ENCODE data around the gene NFIB. TPM values are rescaled to one million over a fixed set of nuclear protein-coding genes. Genes with fewer than 3 reads are reported as not detected.

NFIB gene
- total RNA-seq, 2 experiments from 2014 or later: 13.7 to 25.1 TPM

DNA sequence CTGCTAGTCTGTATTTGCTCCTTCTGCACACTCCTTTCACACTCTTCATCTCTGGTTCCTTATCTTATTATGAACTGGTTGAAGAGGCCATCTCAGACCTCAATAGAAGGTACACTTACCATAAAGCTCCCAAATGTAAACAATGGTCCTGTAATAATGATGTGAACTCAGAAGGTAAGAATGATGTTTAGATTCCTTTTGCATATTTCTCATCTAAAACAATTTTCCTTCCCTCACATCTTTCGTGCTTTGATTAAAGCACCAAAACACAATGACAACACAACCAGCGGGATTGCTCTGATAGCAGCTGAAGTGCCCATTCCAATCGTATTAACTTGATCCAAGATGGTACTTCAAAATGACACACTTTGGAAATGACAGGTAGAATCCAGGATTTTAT is 34.3 kb downstream of the NFIB start:
- no peak overlapping the region for H3K4me3 ChIP-seq (ENCODE audit: low read depth, low read length, poor library complexity, severe bottlenecking)
- H3K4me2 ChIP-seq (ENCODE audit: low read length): no peak overlapping the region
- H3K27ac ChIP-seq (ENCODE audit: low read depth, low read length, poor library complexity, severe bottlenecking): no peak overlapping the region
- ChIA-PET POLR2A (interaction anchor here (1.0 kb wide), 1 partner anchor 32 kb away, joined by 4 read pairs; no protein-coding TSS in a partner anchor), CTCF (ENCODE audit: unreplicated experiment) (no interaction called here)
- H3K4me1 ChIP-seq (ENCODE audit: insufficient read depth, low read length, poor library complexity, severe bottlenecking): peaks cover 17% of the 10 kb centered on the region
- no peak for DNase-seq (ENCODE audit: low spot score)
- H3K9me3 ChIP-seq (ENCODE audit: low read length): no peaks in the 10 kb centered on the region
- H3K79me2 ChIP-seq (ENCODE audit: insufficient read depth, low read depth, low read length): 0 out of 2 replicates have a peak, but pooled peaks cover 8% of the 10 kb centered on the region
- H3K9me2 ChIP-seq (ENCODE audit: insufficient read depth, low read length): no peaks in the 10 kb centered on the region
- TF ChIP-seq, protein P1, sequence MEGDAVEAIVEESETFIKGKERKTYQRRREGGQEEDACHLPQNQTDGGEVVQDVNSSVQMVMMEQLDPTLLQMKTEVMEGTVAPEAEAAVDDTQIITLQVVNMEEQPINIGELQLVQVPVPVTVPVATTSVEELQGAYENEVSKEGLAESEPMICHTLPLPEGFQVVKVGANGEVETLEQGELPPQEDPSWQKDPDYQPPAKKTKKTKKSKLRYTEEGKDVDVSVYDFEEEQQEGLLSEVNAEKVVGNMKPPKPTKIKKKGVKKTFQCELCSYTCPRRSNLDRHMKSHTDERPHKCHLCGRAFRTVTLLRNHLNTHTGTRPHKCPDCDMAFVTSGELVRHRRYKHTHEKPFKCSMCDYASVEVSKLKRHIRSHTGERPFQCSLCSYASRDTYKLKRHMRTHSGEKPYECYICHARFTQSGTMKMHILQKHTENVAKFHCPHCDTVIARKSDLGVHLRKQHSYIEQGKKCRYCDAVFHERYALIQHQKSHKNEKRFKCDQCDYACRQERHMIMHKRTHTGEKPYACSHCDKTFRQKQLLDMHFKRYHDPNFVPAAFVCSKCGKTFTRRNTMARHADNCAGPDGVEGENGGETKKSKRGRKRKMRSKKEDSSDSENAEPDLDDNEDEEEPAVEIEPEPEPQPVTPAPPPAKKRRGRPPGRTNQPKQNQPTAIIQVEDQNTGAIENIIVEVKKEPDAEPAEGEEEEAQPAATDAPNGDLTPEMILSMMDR (conservative IDR thresholded peaks at IDR 0.05; ENCODE audit: low read length): no peak
- TF ChIP-seq EZH2phosphoT487 (IDR thresholded peaks at IDR 0.05; ENCODE audit: borderline replicate concordance, low read depth, low read length): no peak
- H3K36me3 ChIP-seq (ENCODE audit: insufficient read depth, low read length): no peaks in the 10 kb centered on the region
- H2AFZ ChIP-seq (ENCODE audit: low read length): no peak overlapping the region
- no TSS peak for BruUV-seq (replicated peaks)
- intact Hi-C loops (cut with micrococcal nuclease; ENCODE audit: unreplicated experiment): no loop called here
- no peaks in the 10 kb centered on the region for H4K20me1 ChIP-seq (ENCODE audit: insufficient read depth, low read length)

- Histone ChIP-seq H3K79me2 (ENCODE audit: insufficient read depth, low read depth, low read length) (0 out of 2 replicates have a peak, but pooled peaks cover 8% of the 10 kb centered on the region), H3K4me3 (ENCODE audit: low read depth, low read length, poor library complexity, severe bottlenecking) (no peak overlapping the region), H3K4me2 (ENCODE audit: low read length) (no peak overlapping the region), H3K9me3 (ENCODE audit: low read length) (no peaks in the 10 kb centered on the region), H3K27ac (ENCODE audit: low read depth, low read length, poor library complexity, severe bottlenecking) (no peak overlapping the region), H2AFZ (ENCODE audit: low read length) (no peak overlapping the region), H4K20me1 (ENCODE audit: insufficient read depth, low read length) (no peaks in the 10 kb centered on the region), H3K9me2 (ENCODE audit: insufficient read depth, low read length) (no peaks in the 10 kb centered on the region), H3K36me3 (ENCODE audit: insufficient read depth, low read length) (no peaks in the 10 kb centered on the region), H3K4me1 (ENCODE audit: insufficient read depth, low read length, poor library complexity, severe bottlenecking) (peaks cover 30% of the 10 kb centered on the region)
- intact Hi-C loops (cut with micrococcal nuclease; ENCODE audit: unreplicated experiment): no loop called here
- CTCF ChIA-PET (ENCODE audit: unreplicated experiment): no interaction called here
- no TSS peak for BruUV-seq (replicated peaks)
- POLR2A ChIA-PET: no interaction called here
- TF ChIP-seq EZH2phosphoT487 (IDR thresholded peaks at IDR 0.05; ENCODE audit: borderline replicate concordance, low read depth, low read length): no peak
- TF ChIP-seq, protein P1 (conservative IDR thresholded peaks at IDR 0.05; ENCODE audit: low read length): no peak
- no peak for DNase-seq (ENCODE audit: low spot score)
Measured at GRCh38 chr9:14278291-14278721, 35.6 kb downstream of the NFIB start.

GRCh38 chr9:14277761-14278160 is 36.2 kb downstream of the NFIB start:
- Histone ChIP-seq H3K9me2 (ENCODE audit: insufficient read depth, low read length) (no peaks in the 10 kb centered on the region), H2AFZ (ENCODE audit: low read length) (no peak overlapping the region), H4K20me1 (ENCODE audit: insufficient read depth, low read length) (no peaks in the 10 kb centered on the region), H3K27ac (ENCODE audit: low read depth, low read length, poor library complexity, severe bottlenecking) (no peak overlapping the region), H3K4me2 (ENCODE audit: low read length) (no peak overlapping the region), H3K9me3 (ENCODE audit: low read length) (no peaks in the 10 kb centered on the region), H3K36me3 (ENCODE audit: insufficient read depth, low read length) (no peaks in the 10 kb centered on the region), H3K4me1 (ENCODE audit: insufficient read depth, low read length, poor library complexity, severe bottlenecking) (peaks cover 30% of the 10 kb centered on the region), H3K79me2 (ENCODE audit: insufficient read depth, low read depth, low read length) (0 out of 2 replicates have a peak, but pooled peaks cover 8% of the 10 kb centered on the region), H3K4me3 (ENCODE audit: low read depth, low read length, poor library complexity, severe bottlenecking) (no peak overlapping the region)
- ChIA-PET CTCF (ENCODE audit: unreplicated experiment) (no interaction called here), POLR2A (no interaction called here)
- intact Hi-C loops (cut with micrococcal nuclease; ENCODE audit: unreplicated experiment): no loop called here
- no peak for DNase-seq (ENCODE audit: low spot score)
- TF ChIP-seq, protein P1 (conservative IDR thresholded peaks at IDR 0.05; ENCODE audit: low read length): no peak
- no peak for TF ChIP-seq EZH2phosphoT487 (IDR thresholded peaks at IDR 0.05; ENCODE audit: borderline replicate concordance, low read depth, low read length)
- no TSS peak for BruUV-seq (replicated peaks)
